K562 (cell line): ENCODE data around the gene OR2A25.

Experiments used
- CTCF ChIP-seq, 3 experiments: IDR thresholded peaks in 2 of 3; conservative IDR thresholded peaks in 1 of 3; 2 replicates each; pipeline ENCODE4 v1.5.1; 2011 to 2012; ENCODE audit warnings: low read length in 3 of 3, mild to moderate bottlenecking in 3 of 3, control low read depth in 2 of 3, improper control_type of control experiment in 1 of 3, inconsistent platforms in 1 of 3, low read depth in 1 of 3, mixed read lengths in 1 of 3, moderate library complexity in 1 of 3; ENCODE audit not compliant: insufficient read depth in 2 of 3
- MBD2 ChIP-seq: sonication (generic); IDR thresholded peaks from 2 replicates; pipeline ENCODE4 v1.6.1; 2016; ENCODE audit warnings: low read depth, borderline replicate concordance
- POLR2AphosphoS5 ChIP-seq: IDR thresholded peaks from 2 replicates; pipeline ENCODE4 v1.6.1; 2011; ENCODE audit warnings: mild to moderate bottlenecking, low read depth, low read length, moderate library complexity; ENCODE audit not compliant: control insufficient read depth, insufficient read depth
- SREBF2 ChIP-seq: sonication (generic); formaldehyde crosslinking; IDR thresholded peaks from 2 replicates; pipeline ENCODE4 v1.4.0; 2020; ENCODE audit warnings: mild to moderate bottlenecking, missing genetic modification reagents

- no peak for TF ChIP-seq CTCF (IDR thresholded peaks at IDR 0.05 in 2 of 3, conservative IDR thresholded peaks at IDR 0.05 in 1 of 3; ENCODE audit: insufficient read depth in 2 of 3, low read depth in 1 of 3, low read length in 3 of 3)
- TF ChIP-seq POLR2AphosphoS5: no peak
- TF ChIP-seq SREBF2 (CRISPR knock-in tag): no peak
- TF ChIP-seq MBD2: no peak
These were observed at the start of gene OR2A25 for GRCh38 chr7:144069511-144069910.
